HG03097 (cell line): ENCODE results near the gene EXOC6B.

Experiments used
- ATAC-seq: cut with Tn5 transposase; IDR thresholded peaks from one replicate; pipeline ENCODE4 v1.9.1; 2021; ENCODE audit not compliant: unreplicated experiment, low FRiP score

The EXOC6B gene

GRCh38 chr2:72825257-72826155 lies at the start of gene EXOC6B:
Gene EXOC6B (minus strand): TSS chr2:72826033.
- ATAC-seq, result peak; percentile 95

- ATAC-seq, result no peak
Measured at GRCh38 chr2:72871880-72872279, 46.0 kb upstream of the EXOC6B start.

GRCh38 chr2:72871060-72871459 lies 45.2 kb upstream of the EXOC6B start:
- no peak for ATAC-seq

GRCh38 chr2:72864500-72864899 lies 38.7 kb upstream of the EXOC6B start:
- ATAC-seq, result no peak

- ATAC-seq, result no peak
Measured at GRCh38 chr2:72863046-72863445, 37.2 kb upstream of the EXOC6B start.

- ATAC-seq, result peak; percentile 91
Measured at GRCh38 chr2:72862239-72862988, 36.6 kb upstream of the EXOC6B start.

- ATAC-seq, result no peak
Measured at GRCh38 chr2:72859831-72860262, 34.0 kb upstream of the EXOC6B start.

GRCh38 chr2:72851333-72851732 lies 25.5 kb upstream of the EXOC6B start:
- ATAC-seq, result no peak

GRCh38 chr2:72849138-72849462 lies 23.3 kb upstream of the EXOC6B start:
- ATAC-seq, result no peak

GRCh38 chr2:72848436-72849137 lies 22.8 kb upstream of the EXOC6B start:
- no peak for ATAC-seq

- ATAC-seq, result no peak
Measured at GRCh38 chr2:72847534-72848315, 21.9 kb upstream of the EXOC6B start.

GRCh38 chr2:72846171-72847095 lies 20.6 kb upstream of the EXOC6B start:
- ATAC-seq, result peak; percentile 96

GRCh38 chr2:72843301-72843700 lies 17.5 kb upstream of the EXOC6B start:
- no peak for ATAC-seq

- no peak for ATAC-seq
Measured at GRCh38 chr2:72841462-72842125, 15.8 kb upstream of the EXOC6B start.

GRCh38 chr2:72840066-72840465 lies 14.2 kb upstream of the EXOC6B start:
- ATAC-seq, result no peak

GRCh38 chr2:72837171-72837570 lies 11.3 kb upstream of the EXOC6B start:
- ATAC-seq, result no peak

GRCh38 chr2:72835403-72835802 lies 9.6 kb upstream of the EXOC6B start:
- ATAC-seq, result no peak

- no peak for ATAC-seq
Measured at GRCh38 chr2:72834596-72834995, 8.8 kb upstream of the EXOC6B start.
